Measurements from ENCODE around the gene RTKN2.

RTKN2 gene

DNA sequence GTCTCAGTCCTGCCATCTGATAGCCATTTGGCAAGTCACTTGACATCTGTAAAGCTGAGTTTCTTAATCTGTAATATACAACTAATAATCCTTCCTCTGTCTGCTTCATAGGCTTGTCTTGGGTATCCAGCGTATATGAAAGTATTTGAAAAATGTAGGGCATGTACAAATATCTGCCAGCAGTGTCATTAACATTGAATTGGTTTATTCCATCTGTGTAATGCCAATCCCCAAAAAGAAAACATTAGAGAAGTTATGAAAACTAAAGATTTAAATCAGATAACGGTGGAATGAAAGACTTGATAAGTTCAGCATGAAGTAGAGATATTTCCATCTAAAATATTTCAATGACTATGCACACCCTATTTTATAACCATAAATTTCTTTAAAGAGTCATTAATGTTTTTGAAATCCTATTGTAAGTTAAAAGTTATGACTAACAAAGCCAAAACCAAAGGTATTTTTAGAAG lies 9.8 kb upstream of the RTKN2 start:
- H4K20me1 ChIP-seq (ENCODE audit: insufficient read depth, low read length): no peaks in the 10 kb centered on the region
- no peak overlapping the region for H3K4me2 ChIP-seq (ENCODE audit: low read length)
- H3K4me3 ChIP-seq (ENCODE audit: low read length): no peak overlapping the region
- no peak overlapping the region for H3K27ac ChIP-seq (ENCODE audit: low read length)
- H3K79me2 ChIP-seq (ENCODE audit: low read length): no peaks in the 10 kb centered on the region
- no peaks in the 10 kb centered on the region for H3K36me3 ChIP-seq (replicated peaks; ENCODE audit: low read depth, low read length)
- H3K27me3 ChIP-seq (ENCODE audit: low read depth, low read length): no peaks in the 10 kb centered on the region
- H3K9ac ChIP-seq (ENCODE audit: low read length): no peak overlapping the region
- TF ChIP-seq, protein P1, sequence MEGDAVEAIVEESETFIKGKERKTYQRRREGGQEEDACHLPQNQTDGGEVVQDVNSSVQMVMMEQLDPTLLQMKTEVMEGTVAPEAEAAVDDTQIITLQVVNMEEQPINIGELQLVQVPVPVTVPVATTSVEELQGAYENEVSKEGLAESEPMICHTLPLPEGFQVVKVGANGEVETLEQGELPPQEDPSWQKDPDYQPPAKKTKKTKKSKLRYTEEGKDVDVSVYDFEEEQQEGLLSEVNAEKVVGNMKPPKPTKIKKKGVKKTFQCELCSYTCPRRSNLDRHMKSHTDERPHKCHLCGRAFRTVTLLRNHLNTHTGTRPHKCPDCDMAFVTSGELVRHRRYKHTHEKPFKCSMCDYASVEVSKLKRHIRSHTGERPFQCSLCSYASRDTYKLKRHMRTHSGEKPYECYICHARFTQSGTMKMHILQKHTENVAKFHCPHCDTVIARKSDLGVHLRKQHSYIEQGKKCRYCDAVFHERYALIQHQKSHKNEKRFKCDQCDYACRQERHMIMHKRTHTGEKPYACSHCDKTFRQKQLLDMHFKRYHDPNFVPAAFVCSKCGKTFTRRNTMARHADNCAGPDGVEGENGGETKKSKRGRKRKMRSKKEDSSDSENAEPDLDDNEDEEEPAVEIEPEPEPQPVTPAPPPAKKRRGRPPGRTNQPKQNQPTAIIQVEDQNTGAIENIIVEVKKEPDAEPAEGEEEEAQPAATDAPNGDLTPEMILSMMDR (IDR thresholded peaks at IDR 0.05; ENCODE audit: low read depth, low read length): no peak
- TF ChIP-seq EZH2phosphoT487 (IDR thresholded peaks at IDR 0.05; ENCODE audit: low read depth): no peak
- peaks cover 5% of the 10 kb centered on the region for H3K4me1 ChIP-seq (ENCODE audit: low read length)
- H2AFZ ChIP-seq (ENCODE audit: low read depth, low read length): no peak overlapping the region
- no peaks in the 10 kb centered on the region for H3K9me3 ChIP-seq (ENCODE audit: insufficient read depth, low read length)

DNA sequence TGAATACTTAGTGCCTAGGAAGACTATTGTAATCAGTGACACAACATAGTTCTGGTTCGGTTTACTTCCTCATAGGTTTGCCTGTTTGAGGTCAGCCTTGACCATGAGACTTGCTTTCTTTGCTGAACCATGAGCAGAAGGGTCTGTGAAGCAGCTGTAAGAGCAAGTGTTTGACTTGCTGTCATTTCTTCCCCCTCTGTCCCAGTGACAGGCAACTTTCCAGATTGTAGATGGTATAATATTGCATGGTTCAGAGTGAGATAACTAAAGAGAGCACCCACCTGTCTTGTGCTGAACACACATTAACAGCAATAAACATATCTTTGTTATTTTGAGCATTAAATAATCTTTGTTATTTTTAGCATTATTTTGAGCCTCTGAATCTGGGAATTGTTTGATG lies 9.3 kb upstream of the RTKN2 start:
- no peaks in the 10 kb centered on the region for H4K20me1 ChIP-seq (ENCODE audit: insufficient read depth, low read length)
- H3K4me1 ChIP-seq (ENCODE audit: low read length): peaks cover 5% of the 10 kb centered on the region
- no peak overlapping the region for H2AFZ ChIP-seq (ENCODE audit: low read depth, low read length)
- H3K9me3 ChIP-seq (ENCODE audit: insufficient read depth, low read length): no peaks in the 10 kb centered on the region
- TF ChIP-seq EZH2phosphoT487 (IDR thresholded peaks at IDR 0.05; ENCODE audit: low read depth): no peak
- TF ChIP-seq, protein P1 (IDR thresholded peaks at IDR 0.05; ENCODE audit: low read depth, low read length): no peak
- no peak overlapping the region for H3K27ac ChIP-seq (ENCODE audit: low read length)
- H3K27me3 ChIP-seq (ENCODE audit: low read depth, low read length): no peaks in the 10 kb centered on the region
- no peak overlapping the region for H3K9ac ChIP-seq (ENCODE audit: low read length)
- H3K79me2 ChIP-seq (ENCODE audit: low read length): no peaks in the 10 kb centered on the region
- no peak overlapping the region for H3K4me3 ChIP-seq (ENCODE audit: low read length)
- H3K4me2 ChIP-seq (ENCODE audit: low read length): no peak overlapping the region
- no peaks in the 10 kb centered on the region for H3K36me3 ChIP-seq (replicated peaks; ENCODE audit: low read depth, low read length)

DNA sequence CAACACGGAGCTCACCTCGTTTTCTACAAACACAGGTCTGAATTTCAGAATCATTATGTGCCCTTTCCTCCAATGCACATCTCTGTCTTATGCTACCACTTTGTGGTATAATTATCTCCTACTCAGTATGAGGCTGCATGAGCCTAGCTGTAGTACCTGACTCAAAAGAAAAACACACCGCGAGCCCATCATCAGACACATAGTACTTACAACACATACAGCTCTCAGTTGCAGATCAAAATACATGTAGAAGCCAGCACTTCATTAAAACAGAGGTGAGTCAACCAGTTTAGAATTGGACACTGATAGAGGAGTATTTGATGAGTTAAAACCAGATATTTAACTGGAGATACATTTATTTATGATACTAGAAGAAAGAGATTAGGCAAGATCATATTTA lies 1.4 kb upstream of the RTKN2 start:
- Histone ChIP-seq H4K20me1 (ENCODE audit: insufficient read depth, low read length) (no peaks in the 10 kb centered on the region), H3K9ac (ENCODE audit: low read length) (no peak overlapping the region), H3K79me2 (ENCODE audit: low read length) (no peaks in the 10 kb centered on the region), H3K4me2 (ENCODE audit: low read length) (no peak overlapping the region), H3K27me3 (ENCODE audit: low read depth, low read length) (peaks cover 4% of the 10 kb centered on the region; the same call in 1 of the 2 replicates), H2AFZ (ENCODE audit: low read depth, low read length) (no peak overlapping the region), H3K27ac (ENCODE audit: low read length) (no peak overlapping the region), H3K4me3 (ENCODE audit: low read length) (no peak overlapping the region), H3K9me3 (ENCODE audit: insufficient read depth, low read length) (no peaks in the 10 kb centered on the region), H3K36me3 (replicated peaks; ENCODE audit: low read depth, low read length) (no peaks in the 10 kb centered on the region), H3K4me1 (ENCODE audit: low read length) (0 out of 2 replicates have a peak, but pooled peaks cover 5% of the 10 kb centered on the region)
- no peak for TF ChIP-seq EZH2phosphoT487 (IDR thresholded peaks at IDR 0.05; ENCODE audit: low read depth)
- TF ChIP-seq, protein P1 (IDR thresholded peaks at IDR 0.05; ENCODE audit: low read depth, low read length): no peak

DNA sequence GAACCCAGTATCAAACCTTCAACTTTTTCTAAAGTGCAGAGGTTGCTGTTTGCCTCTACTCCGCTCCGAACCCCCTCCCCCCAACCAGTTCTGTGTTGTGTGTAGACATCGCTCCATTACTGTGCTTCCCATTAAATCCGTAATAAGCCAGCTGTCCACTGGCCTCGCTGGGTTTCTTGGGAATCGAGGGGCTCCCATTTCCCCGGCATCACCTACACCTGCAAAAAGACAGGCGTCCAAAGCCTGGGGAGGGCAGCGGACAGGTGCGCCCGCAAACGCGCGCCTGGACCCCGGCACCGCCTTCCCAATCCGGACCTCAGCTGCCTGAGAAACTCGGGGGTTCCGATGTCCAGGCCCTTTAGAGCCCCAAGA lies 631 bp downstream of the RTKN2 start:
- peak overlapping the region; percentile 95 for H3K4me3 ChIP-seq (ENCODE audit: low read length)
- peak overlapping the region; percentile 86; the same call in 1 of the 2 replicates for H2AFZ ChIP-seq (ENCODE audit: low read depth, low read length)
- H3K4me1 ChIP-seq (ENCODE audit: low read length): 0 out of 2 replicates have a peak, but pooled peaks cover 5% of the 10 kb centered on the region
- H3K79me2 ChIP-seq (ENCODE audit: low read length): no peaks in the 10 kb centered on the region
- peak overlapping the region; percentile 71 for H3K4me2 ChIP-seq (ENCODE audit: low read length)
- no peaks in the 10 kb centered on the region for H3K9me3 ChIP-seq (ENCODE audit: insufficient read depth, low read length)
- TF ChIP-seq EZH2phosphoT487 (IDR thresholded peaks at IDR 0.05; ENCODE audit: low read depth): no peak
- TF ChIP-seq, protein P1 (IDR thresholded peaks at IDR 0.05; ENCODE audit: low read depth, low read length): no peak
- H3K27me3 ChIP-seq (ENCODE audit: low read depth, low read length): peaks cover 4% of the 10 kb centered on the region; the same call in 1 of the 2 replicates
- peak overlapping the region; percentile 74 for H3K9ac ChIP-seq (ENCODE audit: low read length)
- H4K20me1 ChIP-seq (ENCODE audit: insufficient read depth, low read length): no peaks in the 10 kb centered on the region
- no peak overlapping the region for H3K27ac ChIP-seq (ENCODE audit: low read length)
- no peaks in the 10 kb centered on the region for H3K36me3 ChIP-seq (replicated peaks; ENCODE audit: low read depth, low read length)
